ENCODE data around the gene ERF.

DNA sequence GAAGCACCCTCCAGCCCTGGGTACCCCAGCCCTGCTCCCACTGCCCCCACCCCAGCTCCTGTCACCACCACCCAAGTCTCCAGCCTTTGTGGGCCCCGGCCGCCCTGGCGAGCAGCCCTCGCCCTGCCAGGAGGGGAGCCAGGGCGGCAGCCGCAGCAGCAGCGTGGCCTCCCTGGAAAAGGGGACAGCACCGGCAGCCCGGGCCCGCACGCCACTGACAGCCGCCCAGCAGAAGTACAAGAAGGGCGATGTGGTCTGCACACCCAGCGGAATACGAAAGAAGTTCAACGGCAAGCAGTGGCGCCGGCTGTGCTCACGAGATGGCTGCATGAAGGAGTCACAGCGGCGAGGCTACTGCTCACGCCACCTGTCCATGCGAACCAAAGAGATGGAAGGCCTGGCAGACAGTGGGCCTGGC, 18.1 kb upstream of the ERF start:
- TF ChIP-seq, protein P1, sequence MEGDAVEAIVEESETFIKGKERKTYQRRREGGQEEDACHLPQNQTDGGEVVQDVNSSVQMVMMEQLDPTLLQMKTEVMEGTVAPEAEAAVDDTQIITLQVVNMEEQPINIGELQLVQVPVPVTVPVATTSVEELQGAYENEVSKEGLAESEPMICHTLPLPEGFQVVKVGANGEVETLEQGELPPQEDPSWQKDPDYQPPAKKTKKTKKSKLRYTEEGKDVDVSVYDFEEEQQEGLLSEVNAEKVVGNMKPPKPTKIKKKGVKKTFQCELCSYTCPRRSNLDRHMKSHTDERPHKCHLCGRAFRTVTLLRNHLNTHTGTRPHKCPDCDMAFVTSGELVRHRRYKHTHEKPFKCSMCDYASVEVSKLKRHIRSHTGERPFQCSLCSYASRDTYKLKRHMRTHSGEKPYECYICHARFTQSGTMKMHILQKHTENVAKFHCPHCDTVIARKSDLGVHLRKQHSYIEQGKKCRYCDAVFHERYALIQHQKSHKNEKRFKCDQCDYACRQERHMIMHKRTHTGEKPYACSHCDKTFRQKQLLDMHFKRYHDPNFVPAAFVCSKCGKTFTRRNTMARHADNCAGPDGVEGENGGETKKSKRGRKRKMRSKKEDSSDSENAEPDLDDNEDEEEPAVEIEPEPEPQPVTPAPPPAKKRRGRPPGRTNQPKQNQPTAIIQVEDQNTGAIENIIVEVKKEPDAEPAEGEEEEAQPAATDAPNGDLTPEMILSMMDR (IDR thresholded peaks at IDR 0.05), result no peak
- TF ChIP-seq EZH2 (IDR thresholded peaks at IDR 0.05), result no peak
